Hindlimb muscle (tissue), 1 donor: ENCODE results near the gene WWOX. TPM values are rescaled to one million over a fixed set of nuclear protein-coding genes. Genes with fewer than 3 reads are reported as not detected.

Source experiments
- DNase-seq: peaks from one replicate; pipeline ENCODE4 v3.0.0-alpha.2; 2013
- polyA plus RNA-seq: library from polyadenylated mRNA; unstranded; fragments of 120-200 nt; gene quantifications from one replicate; pipeline ENCODE4 v1.2.1, GENCODE V29; 2013; ENCODE audit not compliant: insufficient read length

The WWOX gene
- polyA plus RNA-seq, 1 donor: 12.9 TPM

DNA sequence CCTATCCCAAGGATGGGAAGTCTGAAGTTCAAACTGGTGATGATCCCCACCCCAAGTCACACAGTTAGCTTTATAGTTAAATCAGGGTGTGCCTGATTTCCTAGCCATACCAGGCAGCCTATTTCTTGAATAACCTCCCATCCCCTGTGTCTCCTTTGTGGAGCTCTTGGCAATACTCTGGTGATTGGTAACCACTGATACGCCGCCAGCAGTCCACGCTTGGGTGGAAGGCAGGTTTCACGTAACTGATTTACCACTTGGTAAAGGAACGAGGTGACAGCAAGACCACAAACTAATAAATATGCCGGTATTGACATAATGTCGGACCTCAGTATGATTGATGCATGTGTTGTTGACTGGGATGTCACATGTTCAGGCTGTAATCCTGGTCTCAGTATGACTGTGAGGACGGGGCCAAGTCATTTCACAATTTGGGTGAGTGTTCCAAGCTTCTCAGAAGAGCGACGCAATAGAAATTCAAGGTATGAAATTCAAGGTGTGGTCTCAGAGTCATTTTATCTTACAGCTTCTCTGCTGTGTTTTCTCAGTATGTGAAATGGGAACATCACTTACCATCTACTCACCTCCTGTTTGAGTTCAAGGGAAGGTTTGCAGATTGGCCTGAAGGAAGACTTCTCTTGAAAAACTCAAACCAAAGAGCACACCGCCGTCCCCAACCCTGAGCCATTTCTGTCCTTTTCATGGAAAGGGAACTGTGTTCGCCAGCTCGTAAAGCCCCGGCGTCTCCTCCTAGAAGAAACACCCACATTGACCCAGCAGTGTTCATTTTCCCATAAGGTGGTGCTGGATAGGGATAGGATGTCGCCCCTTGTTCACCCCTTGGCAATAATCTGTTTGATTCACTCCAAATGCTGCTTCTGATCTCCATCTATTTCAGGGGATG lies 678.9 kb downstream of the WWOX start:
- DNase-seq: no peak

GRCh38 chr16:78780808-78781207 lies 681.4 kb downstream of the WWOX start:
- DNase-seq: no peak

- DNase-seq: no peak
Measured at GRCh38 chr16:78782572-78782971, 683.1 kb downstream of the WWOX start.

DNA sequence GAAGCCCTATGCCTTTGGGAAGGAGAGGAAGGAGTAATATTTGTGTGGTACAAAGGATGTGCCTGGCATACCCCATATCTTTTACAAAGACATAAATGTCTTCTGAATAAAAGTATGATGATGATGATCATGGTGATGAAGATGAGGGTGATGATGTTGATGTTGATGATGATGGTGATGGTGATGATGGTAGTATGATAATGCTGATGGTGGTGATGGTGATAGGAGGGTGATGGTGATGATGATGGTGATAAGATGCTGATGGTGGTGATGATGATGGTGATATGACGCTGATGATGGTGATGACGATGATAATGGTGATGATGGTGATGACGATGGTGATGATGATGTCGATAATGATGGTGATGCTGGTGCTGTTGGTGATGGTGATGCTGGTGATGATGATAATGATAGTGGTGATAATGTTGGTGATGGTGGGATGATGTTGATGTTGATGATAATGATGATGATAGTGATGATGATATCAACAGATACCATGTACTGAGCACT lies 684.2 kb downstream of the WWOX start:
- no peak for DNase-seq

DNA sequence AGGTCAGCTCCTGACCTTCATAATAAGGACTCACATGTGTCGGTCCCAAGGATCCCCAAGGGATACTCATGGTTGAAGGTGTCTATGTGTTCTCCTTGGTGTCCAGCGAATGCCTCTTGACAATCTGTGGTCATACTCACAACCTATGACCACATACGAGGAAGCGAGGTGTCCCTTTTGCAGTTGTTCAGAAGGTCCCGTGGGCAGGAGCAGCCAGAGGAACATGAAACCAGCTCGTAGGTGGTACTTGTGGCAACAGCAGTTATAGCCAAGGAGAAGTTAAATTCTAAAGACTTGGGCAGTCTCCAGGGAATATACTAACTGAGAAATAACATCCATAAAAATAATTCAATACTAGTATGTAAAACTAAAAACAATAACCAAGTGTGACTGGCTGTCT lies 685.3 kb downstream of the WWOX start:
- no peak for DNase-seq

DNA sequence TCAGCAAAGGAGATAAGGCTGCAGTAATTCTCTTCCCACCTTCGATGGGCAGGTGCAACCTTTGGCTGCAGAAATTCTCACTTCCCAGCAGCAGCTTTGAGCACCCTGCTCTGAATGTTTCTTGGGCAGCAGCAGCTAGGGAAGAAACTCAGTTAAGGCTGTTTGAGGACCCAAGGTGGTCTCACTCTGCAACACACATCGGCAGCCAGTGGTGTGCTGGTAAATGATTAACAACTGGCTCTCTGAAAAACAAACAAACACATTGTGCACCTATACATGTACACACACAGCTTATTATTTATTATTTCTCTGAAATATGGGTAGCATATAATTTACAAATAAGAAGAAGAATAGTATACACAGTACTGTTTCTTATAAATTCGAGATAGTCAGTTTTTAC lies 685.8 kb downstream of the WWOX start:
- DNase-seq: no peak

GRCh38 chr16:78786635-78787034 lies 687.2 kb downstream of the WWOX start:
- no peak for DNase-seq

GRCh38 chr16:78788276-78788675 lies 688.8 kb downstream of the WWOX start:
- no peak for DNase-seq

DNA sequence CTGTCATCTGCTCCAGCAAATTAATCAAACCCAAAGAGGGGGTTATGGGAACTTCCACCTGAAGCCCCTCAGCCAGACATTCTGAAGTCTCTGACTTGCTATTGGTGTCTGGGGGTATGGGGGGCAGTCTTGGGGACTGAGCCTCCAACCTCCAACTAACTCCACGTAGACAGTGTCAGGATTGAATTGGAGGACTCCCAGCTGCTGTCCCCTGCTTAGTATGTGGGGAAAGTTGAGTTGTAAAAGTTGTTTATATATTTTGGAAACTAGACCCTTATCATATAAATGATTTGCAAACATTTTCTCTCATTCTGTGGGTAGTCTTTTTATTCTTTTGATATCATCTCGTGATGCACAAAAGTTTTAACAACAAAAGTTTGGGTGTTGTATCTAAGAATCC lies 689.2 kb downstream of the WWOX start:
- no peak for DNase-seq

DNA sequence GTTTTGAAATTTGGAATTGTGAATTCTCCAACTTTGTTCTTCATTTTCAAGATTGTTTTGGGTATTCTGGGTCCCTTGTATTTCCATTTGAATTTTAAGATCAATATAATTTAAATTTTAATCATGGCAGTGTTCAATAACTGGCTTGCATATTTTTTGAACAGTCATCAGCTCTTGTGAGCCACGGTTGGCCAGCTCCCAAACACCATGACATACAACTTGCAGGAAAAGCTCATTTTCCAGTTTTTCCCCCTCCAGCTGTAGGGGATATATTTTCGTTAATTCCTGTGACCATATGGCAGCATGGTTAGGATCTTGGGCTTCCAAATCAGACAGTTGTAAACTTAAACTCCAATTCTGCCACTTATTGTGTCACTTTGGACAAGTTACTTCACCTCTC lies 690.1 kb downstream of the WWOX start:
- DNase-seq: no peak

GRCh38 chr16:78791011-78791410 lies 691.6 kb downstream of the WWOX start:
- no peak for DNase-seq

- no peak for DNase-seq
Measured at GRCh38 chr16:78791926-78792325, 692.5 kb downstream of the WWOX start.

DNA sequence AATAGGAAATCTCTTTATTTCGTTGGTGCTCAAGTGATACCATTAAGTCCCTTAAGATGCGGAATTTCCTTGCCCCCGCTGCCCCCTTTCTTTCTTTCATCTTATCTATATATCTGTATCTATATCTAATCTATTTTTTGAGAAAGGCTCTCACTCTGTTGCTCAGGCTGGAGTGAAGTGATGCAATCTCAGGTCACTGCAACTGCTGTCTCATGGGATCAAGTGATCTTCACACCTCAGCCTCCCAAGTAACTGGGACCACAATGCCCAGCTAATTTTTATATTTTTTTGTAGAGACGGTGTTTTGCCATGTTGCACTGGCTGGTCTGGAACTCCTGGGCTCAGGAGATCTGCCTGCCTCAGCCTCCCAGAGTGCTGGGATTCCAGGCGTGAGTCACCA lies 693.5 kb downstream of the WWOX start:
- no peak for DNase-seq

DNA sequence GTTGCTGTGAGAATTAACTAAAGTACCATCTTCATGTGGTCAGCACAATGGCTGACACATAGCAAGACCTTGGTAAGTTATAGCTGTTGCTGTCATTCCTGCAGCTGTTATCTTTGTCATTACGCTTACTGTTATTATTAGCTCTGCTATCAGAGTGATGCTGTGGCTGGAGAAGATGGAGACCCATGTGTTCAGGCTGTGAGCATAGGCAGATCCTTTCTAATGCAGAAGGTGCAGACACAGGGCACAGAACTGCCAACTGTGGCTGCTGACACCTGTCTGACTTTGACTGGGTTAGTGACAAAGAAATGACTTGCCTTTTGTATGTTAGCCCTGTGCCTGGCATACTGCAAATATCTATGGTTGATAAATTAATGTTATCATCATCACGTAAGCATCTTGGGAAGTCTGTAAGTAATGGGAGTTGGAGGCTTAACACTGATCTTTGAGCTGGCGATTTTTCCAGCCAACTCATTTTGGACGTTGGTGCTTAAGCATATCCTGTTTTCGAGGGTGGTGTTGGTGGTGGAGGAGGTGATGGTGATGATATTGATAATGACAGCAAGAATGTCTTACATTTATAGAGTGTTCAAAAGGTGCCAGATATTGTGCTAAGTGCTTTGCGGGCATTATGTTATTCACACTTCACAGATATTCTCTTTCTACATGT lies 695.3 kb downstream of the WWOX start:
- DNase-seq: no peak

GRCh38 chr16:78795433-78795832 lies 696.0 kb downstream of the WWOX start:
- no peak for DNase-seq

DNA sequence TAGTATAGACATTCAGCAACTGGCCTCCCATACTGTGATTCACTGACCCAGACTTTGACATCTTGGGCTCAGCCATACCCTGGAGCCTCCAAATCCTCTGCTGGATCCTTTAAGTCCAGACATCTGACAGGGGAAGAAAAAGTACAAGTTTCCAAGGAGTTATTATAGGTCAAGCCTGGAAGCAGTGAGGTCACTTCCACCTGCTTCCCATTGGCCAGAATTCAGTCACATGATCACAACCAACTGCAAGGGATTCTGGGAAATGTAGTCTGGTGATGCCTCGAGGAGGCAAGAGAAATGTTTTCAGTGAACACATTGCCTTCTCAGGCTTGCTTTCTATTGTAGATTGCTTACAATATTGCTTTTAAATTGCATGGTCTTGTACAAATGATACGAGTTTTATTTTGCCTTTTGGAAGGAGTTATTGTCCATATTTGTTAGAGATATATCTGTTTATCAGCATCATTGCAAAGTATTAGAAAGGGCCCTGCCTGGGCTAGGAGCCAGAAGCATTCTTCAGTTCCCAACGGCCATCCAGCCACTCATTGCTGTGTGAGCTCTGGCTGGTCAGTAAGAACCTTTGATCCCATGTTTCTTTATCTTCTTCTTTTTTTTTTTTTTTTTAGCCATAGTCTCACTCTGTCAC lies 696.9 kb downstream of the WWOX start:
- peak; percentile 51 for DNase-seq

GRCh38 chr16:78799429-78799828 lies 700.0 kb downstream of the WWOX start:
- DNase-seq: no peak

DNA sequence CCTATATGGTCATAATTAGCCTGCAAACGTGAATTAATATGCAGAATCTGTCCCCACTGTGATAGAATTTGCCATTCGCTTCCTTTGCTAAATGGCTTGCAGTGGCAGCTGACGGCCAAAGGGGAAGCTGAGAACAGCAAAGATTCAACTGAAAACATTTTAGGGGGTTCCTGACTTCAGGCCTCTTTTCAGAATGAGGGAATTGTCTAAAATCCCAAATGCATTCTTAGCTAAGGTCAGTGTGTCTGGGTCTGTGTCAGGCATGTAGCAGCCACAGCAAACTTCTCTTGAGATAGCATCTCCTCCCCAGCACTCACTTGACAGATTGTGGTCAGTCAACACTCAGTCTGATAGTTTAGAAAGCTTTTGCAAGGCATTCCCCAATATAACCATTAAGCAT lies 701.1 kb downstream of the WWOX start:
- no peak for DNase-seq

GRCh38 chr16:78804058-78804735 lies 704.7 kb downstream of the WWOX start:
- DNase-seq: no peak

GRCh38 chr16:78805556-78805955 lies 706.1 kb downstream of the WWOX start:
- no peak for DNase-seq

- DNase-seq: no peak
Measured at GRCh38 chr16:78811247-78811646, 711.8 kb downstream of the WWOX start.

GRCh38 chr16:78812582-78812981 lies 713.1 kb downstream of the WWOX start:
- no peak for DNase-seq
